GM19099 (cell line): ENCODE results near the gene FGF22.

Experiments used
- POLR2A ChIP-seq: IDR thresholded peaks from 3 replicates; pipeline ENCODE4 v1.6.1; 2011; ENCODE audit warnings: low read depth; ENCODE audit not compliant: insufficient read length; ENCODE audit errors: extremely low read depth

The FGF22 gene

GRCh38 chr19:657611-658010 lies 17.9 kb downstream of the FGF22 start:
- TF ChIP-seq POLR2A: no peak

- TF ChIP-seq POLR2A: no peak
Measured at GRCh38 chr19:658059-658839, 18.6 kb downstream of the FGF22 start.

DNA sequence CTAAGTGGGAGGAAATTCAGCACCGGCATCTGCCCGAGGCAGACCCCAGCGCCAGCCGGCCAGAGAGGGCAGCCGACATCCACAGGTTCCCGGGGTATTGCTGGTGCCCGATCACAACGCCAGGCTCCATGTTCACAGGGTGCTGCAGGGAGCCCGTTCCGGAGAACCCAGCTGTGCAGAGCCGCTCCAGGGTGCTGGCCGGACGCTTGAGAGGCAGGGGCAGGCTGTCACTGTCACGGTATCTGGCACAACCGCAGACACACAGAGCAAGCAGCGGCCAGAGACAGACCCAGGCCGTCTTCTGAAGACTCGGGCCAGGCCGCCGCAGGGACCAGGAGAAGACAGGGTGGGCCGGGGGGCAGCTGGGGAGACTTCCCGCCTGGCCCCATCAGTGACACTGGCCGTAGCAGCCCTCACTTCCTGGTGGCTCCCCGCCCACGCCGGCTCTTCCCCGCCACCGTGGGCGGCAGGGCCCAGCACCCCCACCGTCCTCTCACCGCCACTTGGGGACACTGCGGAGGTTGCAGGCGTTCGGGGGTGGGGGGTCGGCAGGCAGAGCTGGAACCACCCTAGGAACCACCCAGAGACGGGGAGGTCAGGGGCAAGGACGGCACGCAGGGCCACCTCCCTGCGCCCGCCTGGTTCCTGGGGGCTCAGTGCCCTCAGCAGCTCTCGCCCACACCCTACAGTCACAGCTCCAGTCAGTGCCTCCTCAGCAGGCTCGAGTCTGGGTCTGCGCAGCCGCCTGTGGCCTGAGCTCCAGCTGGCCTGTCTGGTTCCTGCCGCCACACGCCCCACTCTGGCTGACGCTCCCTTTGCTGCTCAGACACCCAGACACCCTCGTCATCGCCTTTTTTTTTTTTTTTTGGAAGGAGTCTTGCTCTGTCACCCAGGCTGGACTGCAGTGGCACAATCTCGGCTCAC lies 19.5 kb downstream of the FGF22 start:
- no peak for TF ChIP-seq POLR2A

GRCh38 chr19:660793-661426 lies 21.2 kb downstream of the FGF22 start:
- TF ChIP-seq POLR2A: no peak

DNA sequence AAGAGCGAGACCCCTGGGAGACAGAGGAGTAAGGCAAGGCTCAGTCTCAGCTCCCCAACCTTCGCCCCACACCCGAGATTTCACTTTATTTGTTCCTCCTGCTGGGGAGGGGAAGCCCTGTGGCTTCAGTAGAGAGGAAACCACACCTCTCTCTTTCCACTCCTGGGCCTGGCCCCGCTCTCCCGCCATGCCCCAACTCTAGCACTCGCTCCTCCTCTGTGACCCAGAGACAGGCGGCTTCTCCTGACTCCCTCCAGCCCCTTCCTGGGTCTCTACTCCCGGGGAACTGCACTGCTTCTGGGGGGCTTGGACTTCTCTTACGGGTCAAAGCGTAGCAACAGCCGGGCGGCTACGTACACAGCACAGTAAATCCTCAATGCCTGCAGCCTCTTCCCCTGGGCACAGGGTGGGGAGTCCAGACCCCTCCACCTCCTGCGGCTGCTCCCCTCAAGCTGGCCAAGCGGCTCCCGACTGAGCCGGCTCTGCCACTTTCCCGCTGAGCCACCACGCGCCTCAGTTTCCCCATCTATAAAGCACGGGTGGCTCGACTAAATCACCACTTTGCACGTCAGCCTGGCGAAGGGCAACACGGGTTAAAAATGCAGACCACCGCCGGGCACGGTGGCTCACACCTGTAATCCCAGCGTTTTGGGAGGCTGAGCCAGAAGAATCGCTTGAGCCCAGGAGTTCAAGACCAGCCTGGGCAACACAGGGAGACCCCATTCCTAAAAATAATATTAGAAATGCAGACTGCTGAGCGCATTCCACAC lies 21.9 kb downstream of the FGF22 start:
- TF ChIP-seq POLR2A: no peak

- TF ChIP-seq POLR2A: no peak
Measured at GRCh38 chr19:662207-662961, 22.7 kb downstream of the FGF22 start.

- TF ChIP-seq POLR2A: peak; percentile 78
Measured at GRCh38 chr19:662962-663681, 23.4 kb downstream of the FGF22 start, which contains the start of gene RNF126. RNF126 (minus strand) TSS chr19:663214; CDS start chr19:663121, 93 bp downstream.

- no peak for TF ChIP-seq POLR2A
Measured at GRCh38 chr19:663682-664117, 24.0 kb downstream of the FGF22 start.

DNA sequence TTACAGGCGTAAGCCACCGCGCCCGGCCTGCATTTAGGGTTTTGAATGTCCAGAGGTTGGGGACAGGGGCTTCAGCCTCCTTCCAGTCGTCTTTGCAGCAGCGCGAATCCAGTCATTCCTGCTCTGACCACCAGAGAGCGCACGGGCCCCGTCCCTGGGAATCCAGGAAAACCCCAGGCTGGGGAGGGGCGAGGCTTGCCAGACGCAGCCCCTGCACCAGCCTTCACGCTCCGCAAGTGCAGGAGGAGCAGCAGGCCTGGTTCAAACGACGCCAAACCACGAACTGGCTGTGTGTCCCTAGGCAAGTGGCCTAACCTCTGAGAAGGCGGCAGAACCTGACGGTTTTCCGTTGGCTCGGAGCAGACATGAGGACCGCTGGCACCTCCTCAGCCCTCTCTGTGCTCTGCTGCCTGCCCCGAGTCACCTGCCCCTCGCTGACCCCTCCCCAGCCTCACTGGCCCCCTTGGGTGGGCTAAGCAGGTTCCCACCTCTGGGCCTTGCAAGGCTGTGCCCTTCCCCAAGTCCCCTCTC lies 25.3 kb downstream of the FGF22 start:
- TF ChIP-seq POLR2A: no peak

DNA sequence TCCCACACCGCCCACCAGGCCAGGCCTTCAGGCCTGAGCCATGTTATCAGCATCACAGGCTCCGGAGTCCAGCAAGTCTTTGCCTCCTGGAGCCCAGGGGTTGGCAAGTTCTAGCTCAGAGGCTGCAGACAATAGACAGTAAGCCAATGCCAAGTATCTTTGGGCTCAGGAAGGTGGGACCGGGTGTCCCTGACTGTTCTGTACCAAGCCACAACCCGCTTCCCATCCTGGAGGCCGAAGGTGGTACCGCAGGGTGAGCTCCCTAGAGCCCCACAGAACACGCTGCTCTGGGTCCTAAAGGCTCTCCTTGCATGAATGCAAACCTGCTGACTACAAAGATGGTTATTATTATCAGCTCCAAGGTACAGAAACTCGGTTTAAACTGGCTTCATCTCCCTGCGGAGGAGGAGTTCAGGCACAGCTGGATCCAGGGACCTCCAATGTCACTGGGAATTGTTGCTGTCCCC lies 31.0 kb downstream of the FGF22 start:
- no peak for TF ChIP-seq POLR2A

- TF ChIP-seq POLR2A: no peak
Measured at GRCh38 chr19:674282-675151, 34.8 kb downstream of the FGF22 start.

- no peak for TF ChIP-seq POLR2A
Measured at GRCh38 chr19:676007-676338, 36.3 kb downstream of the FGF22 start.
